ENCODE results near the gene NLGN3.
A peak's percentile ranks its signal among the peaks of the same experiment; 100 is the strongest.

Gene NLGN3

GRCh38 chrX:71144651-71145050 lies at the start of gene NLGN3:
TSS of gene NLGN3 (plus strand) at chrX:71144841. CDS start at chrX:71147750, 2,909 bp downstream.
- no peak for DNase-seq

DNA sequence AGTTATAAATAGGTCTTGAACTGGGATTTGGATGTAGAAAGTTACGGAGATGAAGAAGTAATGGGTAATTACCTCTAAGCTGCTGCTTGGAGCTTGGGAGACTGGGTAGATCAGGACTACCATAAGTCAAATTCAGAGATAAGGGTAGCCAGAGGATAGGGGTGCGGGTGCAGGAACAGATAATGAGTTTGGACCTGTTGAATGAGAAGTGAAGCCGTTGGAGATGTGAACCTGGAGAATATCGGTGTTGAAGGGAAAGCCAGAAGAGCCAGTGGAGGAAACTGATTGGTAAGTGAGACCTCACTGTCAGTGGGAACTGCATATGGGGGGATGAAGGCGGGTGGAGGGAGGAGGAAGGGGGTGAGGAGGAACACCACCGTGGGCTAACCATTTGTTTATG lies 49.6 kb upstream of the NLGN3 start:
- DNase-seq, result no peak

- DNase-seq, result peak; percentile 83
Observed at GRCh38 chrX:71095555-71095980, 49.1 kb upstream of the NLGN3 start, which contains the start of gene FOXO4. TSS of gene FOXO4 (plus strand) at chrX:71095851. CDS start at chrX:71096529, 678 bp downstream.

DNA sequence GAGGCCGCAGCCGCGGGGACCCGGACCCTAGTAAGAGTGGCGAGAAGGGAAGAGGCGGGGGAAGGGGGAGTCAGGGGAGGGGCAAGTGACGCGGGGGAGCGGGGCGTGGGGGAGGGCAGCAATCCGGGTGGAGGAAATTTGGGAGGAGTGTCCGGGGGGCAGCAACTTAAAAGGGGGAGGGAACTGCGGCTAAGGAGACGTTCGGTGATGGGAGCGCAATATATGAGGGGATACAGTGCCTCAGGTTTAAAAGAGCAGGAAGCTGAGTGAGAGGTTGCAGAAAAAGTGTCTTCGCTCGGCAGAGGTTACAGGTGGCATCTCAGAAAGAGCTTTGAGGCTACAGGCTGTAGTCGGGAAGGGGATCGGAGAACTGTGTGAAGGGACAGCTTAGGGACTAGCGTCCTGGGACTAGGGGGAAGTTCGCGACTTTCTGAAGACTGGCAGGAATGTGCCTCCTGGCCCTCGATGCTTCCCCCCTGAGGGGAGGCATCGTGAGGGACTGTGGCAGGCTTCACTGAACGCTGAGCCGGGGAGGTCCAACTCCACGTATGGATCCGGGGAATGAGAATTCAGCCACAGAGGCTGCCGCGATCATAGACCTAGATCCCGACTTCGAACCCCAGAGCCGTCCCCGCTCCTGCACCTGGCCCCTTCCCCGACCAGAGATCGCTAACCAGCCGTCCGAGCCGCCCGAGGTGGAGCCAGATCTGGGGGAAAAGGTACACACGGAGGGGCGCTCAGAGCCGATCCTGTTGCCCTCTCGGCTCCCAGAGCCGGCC lies 48.5 kb upstream of the NLGN3 start:
- no peak for DNase-seq

DNA sequence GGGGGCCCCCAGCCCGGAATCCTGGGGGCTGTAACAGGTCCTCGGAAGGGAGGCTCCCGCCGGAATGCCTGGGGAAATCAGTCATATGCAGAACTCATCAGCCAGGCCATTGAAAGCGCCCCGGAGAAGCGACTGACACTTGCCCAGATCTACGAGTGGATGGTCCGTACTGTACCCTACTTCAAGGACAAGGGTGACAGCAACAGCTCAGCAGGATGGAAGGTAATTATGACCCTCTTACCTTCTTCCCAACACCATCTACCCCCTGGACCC lies 47.9 kb upstream of the NLGN3 start:
- DNase-seq, result no peak

- DNase-seq, result peak; percentile 73 to 75
Observed at GRCh38 chrX:71098302-71098701, 46.3 kb upstream of the NLGN3 start.

- no peak for DNase-seq
Observed at GRCh38 chrX:71098951-71099506, 45.6 kb upstream of the NLGN3 start.

GRCh38 chrX:71099736-71100135 lies 44.9 kb upstream of the NLGN3 start:
- DNase-seq, result no peak

DNA sequence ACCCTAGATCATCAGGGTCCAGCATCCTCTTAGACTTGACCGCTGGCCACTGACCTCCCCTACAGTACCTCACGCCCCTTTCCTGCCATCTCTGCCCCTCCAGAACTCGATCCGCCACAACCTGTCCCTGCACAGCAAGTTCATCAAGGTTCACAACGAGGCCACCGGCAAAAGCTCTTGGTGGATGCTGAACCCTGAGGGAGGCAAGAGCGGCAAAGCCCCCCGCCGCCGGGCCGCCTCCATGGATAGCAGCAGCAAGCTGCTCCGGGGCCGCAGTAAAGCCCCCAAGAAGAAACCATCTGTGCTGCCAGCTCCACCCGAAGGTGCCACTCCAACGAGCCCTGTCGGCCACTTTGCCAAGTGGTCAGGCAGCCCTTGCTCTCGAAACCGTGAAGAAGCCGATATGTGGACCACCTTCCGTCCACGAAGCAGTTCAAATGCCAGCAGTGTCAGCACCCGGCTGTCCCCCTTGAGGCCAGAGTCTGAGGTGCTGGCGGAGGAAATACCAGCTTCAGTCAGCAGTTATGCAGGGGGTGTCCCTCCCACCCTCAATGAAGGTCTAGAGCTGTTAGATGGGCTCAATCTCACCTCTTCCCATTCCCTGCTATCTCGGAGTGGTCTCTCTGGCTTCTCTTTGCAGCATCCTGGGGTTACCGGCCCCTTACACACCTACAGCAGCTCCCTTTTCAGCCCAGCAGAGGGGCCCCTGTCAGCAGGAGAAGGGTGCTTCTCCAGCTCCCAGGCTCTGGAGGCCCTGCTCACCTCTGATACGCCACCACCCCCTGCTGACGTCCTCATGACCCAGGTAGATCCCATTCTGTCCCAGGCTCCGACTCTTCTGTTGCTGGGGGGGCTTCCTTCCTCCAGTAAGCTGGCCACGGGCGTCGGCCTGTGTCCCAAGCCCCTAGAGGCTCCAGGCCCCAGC lies 43.8 kb upstream of the NLGN3 start:
- DNase-seq, result no peak

GRCh38 chrX:71102292-71102691 lies 42.3 kb upstream of the NLGN3 start:
- DNase-seq, result no peak

- peak in 1 of 2 experiments; percentile 37 for DNase-seq
Observed at GRCh38 chrX:71103110-71103983, 41.3 kb upstream of the NLGN3 start.

GRCh38 chrX:71105628-71106027 lies 39.0 kb upstream of the NLGN3 start:
- no peak for DNase-seq

GRCh38 chrX:71106427-71106826 lies 38.2 kb upstream of the NLGN3 start, which contains the start of gene CXorf65:
TSS of gene CXorf65 (minus strand) at chrX:71106740. CDS start at chrX:71106556, 184 bp downstream.
- DNase-seq, result no peak

GRCh38 chrX:71107245-71107644 lies 37.4 kb upstream of the NLGN3 start:
- DNase-seq, result no peak

GRCh38 chrX:71107762-71108360 lies 36.8 kb upstream of the NLGN3 start:
- no peak for DNase-seq

DNA sequence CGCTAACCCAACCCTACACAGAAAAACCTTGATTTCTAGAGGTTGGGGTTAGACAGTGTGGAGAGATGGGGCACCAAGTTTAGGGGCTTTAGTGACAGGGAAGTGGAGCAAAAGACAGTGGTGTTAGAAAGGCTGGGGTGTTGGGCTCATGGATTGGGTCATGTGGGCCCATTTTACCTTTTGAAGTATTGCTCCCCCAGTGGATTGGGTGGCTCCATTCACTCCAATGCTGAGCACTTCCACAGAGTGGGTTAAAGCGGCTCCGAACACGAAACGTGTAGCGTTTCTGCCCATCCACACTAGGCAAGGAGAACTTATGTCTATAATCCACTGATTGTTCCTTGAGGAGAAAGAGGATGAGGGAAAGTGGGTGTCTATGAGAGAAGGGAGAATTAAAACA lies 35.6 kb upstream of the NLGN3 start:
- DNase-seq, result no peak

DNA sequence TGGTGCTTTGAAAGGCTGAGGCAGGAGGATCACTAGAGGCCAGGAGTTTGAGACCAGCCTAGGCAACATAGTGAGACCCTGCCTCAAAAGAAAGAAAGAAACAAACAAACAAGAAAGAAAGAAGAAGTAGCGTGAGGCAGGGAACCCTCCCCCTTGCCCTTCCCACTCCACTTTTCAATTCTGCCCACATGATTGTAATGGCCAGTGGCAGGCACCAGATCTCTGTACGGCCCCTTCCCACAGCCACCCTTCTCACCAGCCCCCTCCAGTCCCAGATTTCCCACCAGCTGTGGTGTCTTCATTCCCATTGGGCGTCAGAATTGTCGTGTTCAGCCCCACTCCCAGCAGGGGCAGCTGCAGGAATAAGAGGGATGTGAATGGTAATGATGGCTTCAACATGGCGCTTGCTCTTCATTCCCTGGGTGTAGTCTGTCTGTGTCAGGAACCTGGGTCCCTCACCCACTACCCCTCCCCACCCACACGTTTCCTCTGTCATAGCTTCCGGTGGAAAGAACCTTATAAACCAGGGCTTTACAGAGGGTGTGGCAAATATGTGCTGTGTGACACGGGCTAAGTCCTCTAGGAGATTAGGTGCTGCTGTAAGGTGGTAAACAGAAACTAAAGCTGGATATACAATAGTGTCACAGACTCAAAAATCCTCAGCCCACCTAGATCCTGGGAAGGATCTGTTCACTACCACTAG lies 33.3 kb upstream of the NLGN3 start, which contains the start of gene IL2RG:
TSS of gene IL2RG (minus strand) at position 437 of the 703 bp plus-strand sequence. CDS start at position 399, 38 bp downstream.
- peak; percentile 62 to 73 for DNase-seq

GRCh38 chrX:71111921-71112431 lies 32.7 kb upstream of the NLGN3 start:
- DNase-seq, result peak in 1 of 2 experiments; percentile 14

DNA sequence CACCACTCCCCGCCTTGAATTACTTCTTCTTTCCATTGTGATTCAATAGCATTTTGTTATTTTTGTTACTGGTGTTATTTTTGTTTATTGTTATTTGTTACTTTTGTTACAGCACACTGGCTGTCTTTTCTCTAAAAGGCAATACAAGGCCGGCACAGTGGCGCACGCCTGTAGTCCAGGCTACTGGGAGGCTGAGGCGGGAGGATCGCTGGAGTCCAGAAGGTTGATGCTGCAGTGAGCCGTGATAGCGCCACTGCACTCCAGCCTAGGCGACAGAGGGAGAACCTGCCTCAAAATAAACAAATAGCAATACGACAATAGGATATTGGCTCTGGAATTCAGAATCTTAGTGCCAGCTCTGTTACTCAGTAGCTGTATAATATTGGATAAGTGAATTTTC lies 27.3 kb upstream of the NLGN3 start:
- no peak for DNase-seq

- DNase-seq, result peak; percentile 65 to 67
Observed at GRCh38 chrX:71118032-71118984, 26.3 kb upstream of the NLGN3 start, which contains the start of gene MED12. TSS of gene MED12 (plus strand) at chrX:71118596. CDS start at chrX:71118755, 159 bp downstream.
